ENCODE results near the gene ERV3-1. TPM values are rescaled to one million over a fixed set of nuclear protein-coding genes. Genes with fewer than 3 reads are reported as not detected.
A peak's percentile ranks its signal among the peaks of the same experiment; 100 is the strongest.
"Not testable (repeated sequence)": the region's sequence is repeated elsewhere in the genome, so short reads cannot be mapped to it uniquely, and the experiment has no call there.

ERV3-1 gene
- total RNA-seq, 1 donor from 2014 or later, result 19.3 TPM

- DNase-seq, result no peak
Observed at GRCh38 chr7:64999165-65000004, 7.1 kb downstream of the ERV3-1 start.

GRCh38 chr7:64998865-64999164 is 7.7 kb downstream of the ERV3-1 start:
- DNase-seq, result no peak

- peak; percentile 33 for DNase-seq
Observed at GRCh38 chr7:64997927-64998391, 8.5 kb downstream of the ERV3-1 start.

- DNase-seq, result no peak
Observed at GRCh38 chr7:64997164-64997908, 9.2 kb downstream of the ERV3-1 start.

- DNase-seq, result no peak
Observed at GRCh38 chr7:64996305-64996704, 10.2 kb downstream of the ERV3-1 start.

- DNase-seq, result no peak
Observed at GRCh38 chr7:64993901-64994300, 12.6 kb downstream of the ERV3-1 start.

- DNase-seq, result no peak
Observed at GRCh38 chr7:64992971-64993370, 13.5 kb downstream of the ERV3-1 start.

- no peak for DNase-seq
Observed at GRCh38 chr7:64990936-64991335, 15.6 kb downstream of the ERV3-1 start, which contains the start of gene ZNF117. Gene ZNF117, minus strand, starts transcription at chr7:64991036.

- DNase-seq, result no peak
Observed at GRCh38 chr7:64990216-64990615, 16.3 kb downstream of the ERV3-1 start.

GRCh38 chr7:64978497-64979203 is 27.8 kb downstream of the ERV3-1 start:
- DNase-seq, result no peak

GRCh38 chr7:64965594-64965993 is 40.9 kb downstream of the ERV3-1 start:
- DNase-seq, result no peak

GRCh38 chr7:64959072-64959747 is 47.3 kb downstream of the ERV3-1 start:
- peak; percentile 9 for DNase-seq

- peak; percentile 74 for DNase-seq
Observed at GRCh38 chr7:64951250-64951848, 55.1 kb downstream of the ERV3-1 start.

- not testable (repeated sequence) for DNase-seq
Observed at GRCh38 chr7:64950673-64951072, 55.8 kb downstream of the ERV3-1 start.

GRCh38 chr7:64948774-64949173 is 57.7 kb downstream of the ERV3-1 start:
- DNase-seq, result not testable (repeated sequence)

GRCh38 chr7:64947252-64948000 is 59.1 kb downstream of the ERV3-1 start:
- DNase-seq, result peak; percentile 14

- DNase-seq, result no peak
Observed at GRCh38 chr7:64946772-64947171, 59.7 kb downstream of the ERV3-1 start.

GRCh38 chr7:64945503-64946175 is 60.8 kb downstream of the ERV3-1 start:
- no peak for DNase-seq

- not testable (repeated sequence) for DNase-seq
Observed at GRCh38 chr7:64944667-64945502, 61.6 kb downstream of the ERV3-1 start.

All from tongue (tissue), 2 donors.